ENCODE measurements around the gene ARTN. TPM values are rescaled to one million over a fixed set of nuclear protein-coding genes. Genes with fewer than 3 reads are reported as not detected.

ARTN gene
- total RNA-seq, 4 donors from 2014 or later: 0.48 to 2.7 (median 1.3) TPM; not detected in 1

GRCh38 chr1:43975249-43975961 lies 41.8 kb downstream of the ARTN start:
- intact Hi-C loops (cut with DNase I; ENCODE audit: low total_unique reads): no loop called here
- TF ChIP-seq CTCF (IDR thresholded peaks at IDR 0.05) (no peak), POLR2A (IDR thresholded peaks at IDR 0.05) (no peak)
- Histone ChIP-seq H3K4me3 (peak overlapping the region; percentile 65 to 93), H3K9me3 (no peaks in the 10 kb centered on the region), H3K27me3 (no peaks in the 10 kb centered on the region), H3K36me3 (no peaks in the 10 kb centered on the region), H3K4me1 (peaks cover 4 to 10% of the 10 kb centered on the region in 2 donors), H3K27ac (peak overlapping the region; percentile 83 to 88)
- DNase-seq: peak in 1 of 2 donors; percentile 46

GRCh38 chr1:43976045-43976444 lies 42.4 kb downstream of the ARTN start:
- no peak for TF ChIP-seq CTCF (IDR thresholded peaks at IDR 0.05)
- no peak for TF ChIP-seq POLR2A (IDR thresholded peaks at IDR 0.05)
- H3K36me3 ChIP-seq: no peaks in the 10 kb centered on the region
- H3K27me3 ChIP-seq: no peaks in the 10 kb centered on the region
- H3K9me3 ChIP-seq: no peaks in the 10 kb centered on the region
- peaks cover 4 to 8% of the 10 kb centered on the region in 2 donors for H3K4me1 ChIP-seq
- no peak for DNase-seq
- H3K27ac ChIP-seq: no peak overlapping the region
- H3K4me3 ChIP-seq: peak overlapping the region; percentile 65 to 93
- intact Hi-C loops (cut with DNase I; ENCODE audit: low total_unique reads): no loop called here

GRCh38 chr1:43976890-43977289 lies 43.3 kb downstream of the ARTN start:
- Histone ChIP-seq H3K4me3 (no peak overlapping the region), H3K27ac (no peak overlapping the region), H3K27me3 (no peaks in the 10 kb centered on the region), H3K4me1 (peaks cover 4 to 8% of the 10 kb centered on the region in 2 donors), H3K36me3 (no peaks in the 10 kb centered on the region), H3K9me3 (no peaks in the 10 kb centered on the region)
- DNase-seq: no peak
- intact Hi-C loops (cut with DNase I; ENCODE audit: low total_unique reads): no loop called here
- TF ChIP-seq POLR2A (IDR thresholded peaks at IDR 0.05): no peak
- TF ChIP-seq CTCF (IDR thresholded peaks at IDR 0.05): no peak

- Histone ChIP-seq H3K9me3 (no peaks in the 10 kb centered on the region), H3K27ac (no peak overlapping the region), H3K36me3 (no peaks in the 10 kb centered on the region), H3K27me3 (no peaks in the 10 kb centered on the region), H3K4me3 (no peak overlapping the region), H3K4me1 (peaks cover 4 to 8% of the 10 kb centered on the region in 2 donors)
- DNase-seq: no peak
- intact Hi-C loops (cut with DNase I; ENCODE audit: low total_unique reads): no loop called here
- TF ChIP-seq CTCF (IDR thresholded peaks at IDR 0.05) (no peak), POLR2A (IDR thresholded peaks at IDR 0.05) (no peak)
Measured at GRCh38 chr1:43977376-43978263, 44.0 kb downstream of the ARTN start.

GRCh38 chr1:43978264-43978550 lies 44.6 kb downstream of the ARTN start:
- no peaks in the 10 kb centered on the region for H3K9me3 ChIP-seq
- no peaks in the 10 kb centered on the region for H3K27me3 ChIP-seq
- no peak for TF ChIP-seq POLR2A (IDR thresholded peaks at IDR 0.05)
- no peak for TF ChIP-seq CTCF (IDR thresholded peaks at IDR 0.05)
- no peak for DNase-seq
- H3K27ac ChIP-seq: no peak overlapping the region
- no peaks in the 10 kb centered on the region for H3K36me3 ChIP-seq
- intact Hi-C loops (cut with DNase I; ENCODE audit: low total_unique reads): no loop called here
- H3K4me3 ChIP-seq: no peak overlapping the region
- H3K4me1 ChIP-seq: peaks cover 4 to 8% of the 10 kb centered on the region in 2 donors

Measured in uterus (tissue), 4 donors.